Measurements from ENCODE around the gene GCN1.

GRCh38 chr12:120227233-120228040 is 32.9 kb upstream of the GCN1 start:
- TF ChIP-seq, protein P1, sequence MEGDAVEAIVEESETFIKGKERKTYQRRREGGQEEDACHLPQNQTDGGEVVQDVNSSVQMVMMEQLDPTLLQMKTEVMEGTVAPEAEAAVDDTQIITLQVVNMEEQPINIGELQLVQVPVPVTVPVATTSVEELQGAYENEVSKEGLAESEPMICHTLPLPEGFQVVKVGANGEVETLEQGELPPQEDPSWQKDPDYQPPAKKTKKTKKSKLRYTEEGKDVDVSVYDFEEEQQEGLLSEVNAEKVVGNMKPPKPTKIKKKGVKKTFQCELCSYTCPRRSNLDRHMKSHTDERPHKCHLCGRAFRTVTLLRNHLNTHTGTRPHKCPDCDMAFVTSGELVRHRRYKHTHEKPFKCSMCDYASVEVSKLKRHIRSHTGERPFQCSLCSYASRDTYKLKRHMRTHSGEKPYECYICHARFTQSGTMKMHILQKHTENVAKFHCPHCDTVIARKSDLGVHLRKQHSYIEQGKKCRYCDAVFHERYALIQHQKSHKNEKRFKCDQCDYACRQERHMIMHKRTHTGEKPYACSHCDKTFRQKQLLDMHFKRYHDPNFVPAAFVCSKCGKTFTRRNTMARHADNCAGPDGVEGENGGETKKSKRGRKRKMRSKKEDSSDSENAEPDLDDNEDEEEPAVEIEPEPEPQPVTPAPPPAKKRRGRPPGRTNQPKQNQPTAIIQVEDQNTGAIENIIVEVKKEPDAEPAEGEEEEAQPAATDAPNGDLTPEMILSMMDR (IDR thresholded peaks at IDR 0.05): no peak
- no peak for TF ChIP-seq POLR2A (IDR thresholded peaks at IDR 0.05)

Data from body of pancreas (tissue), 4 donors.